Fibroblast of pulmonary artery (primary cell): ENCODE data around the gene RHBDL3.
"Not testable (repeated sequence)": the region's sequence is repeated elsewhere in the genome, so short reads cannot be mapped to it uniquely, and the experiment has no call there.

Source experiments
- DNase-seq: peaks from one replicate; pipeline ENCODE4 v3.0.0-alpha.2; 2010; ENCODE audit warnings: low read depth
- H3K4me3 ChIP-seq: replicated peaks from 2 replicates; pipeline ENCODE4 v1.5.1; 2011; ENCODE audit warnings: low read depth, mild to moderate bottlenecking, control low read depth, low read length, moderate library complexity
- TF ChIP-seq, protein P1 (sequence below): IDR thresholded peaks from 2 replicates; pipeline ENCODE4 v1.5.1; 2011; ENCODE audit warnings: mild to moderate bottlenecking, control low read depth, low read length, inconsistent platforms; ENCODE audit errors: missing control alignments

The RHBDL3 gene

GRCh38 chr17:32345951-32346600 lies 80.4 kb downstream of the RHBDL3 start:
- TF ChIP-seq, protein P1, sequence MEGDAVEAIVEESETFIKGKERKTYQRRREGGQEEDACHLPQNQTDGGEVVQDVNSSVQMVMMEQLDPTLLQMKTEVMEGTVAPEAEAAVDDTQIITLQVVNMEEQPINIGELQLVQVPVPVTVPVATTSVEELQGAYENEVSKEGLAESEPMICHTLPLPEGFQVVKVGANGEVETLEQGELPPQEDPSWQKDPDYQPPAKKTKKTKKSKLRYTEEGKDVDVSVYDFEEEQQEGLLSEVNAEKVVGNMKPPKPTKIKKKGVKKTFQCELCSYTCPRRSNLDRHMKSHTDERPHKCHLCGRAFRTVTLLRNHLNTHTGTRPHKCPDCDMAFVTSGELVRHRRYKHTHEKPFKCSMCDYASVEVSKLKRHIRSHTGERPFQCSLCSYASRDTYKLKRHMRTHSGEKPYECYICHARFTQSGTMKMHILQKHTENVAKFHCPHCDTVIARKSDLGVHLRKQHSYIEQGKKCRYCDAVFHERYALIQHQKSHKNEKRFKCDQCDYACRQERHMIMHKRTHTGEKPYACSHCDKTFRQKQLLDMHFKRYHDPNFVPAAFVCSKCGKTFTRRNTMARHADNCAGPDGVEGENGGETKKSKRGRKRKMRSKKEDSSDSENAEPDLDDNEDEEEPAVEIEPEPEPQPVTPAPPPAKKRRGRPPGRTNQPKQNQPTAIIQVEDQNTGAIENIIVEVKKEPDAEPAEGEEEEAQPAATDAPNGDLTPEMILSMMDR = no peak
- DNase-seq = no peak

GRCh38 chr17:32348483-32348800 lies 82.8 kb downstream of the RHBDL3 start:
- DNase-seq = no peak
- no peak overlapping the region for H3K4me3 ChIP-seq
- TF ChIP-seq, protein P1 = no peak

More at GRCh38 chr17:32345951-32346600, 80.4 kb downstream of the RHBDL3 start:
- H3K4me3 ChIP-seq = no peak overlapping the region

- DNase-seq = peak; percentile 27
- peak overlapping the region; percentile 98 for H3K4me3 ChIP-seq
Measured at GRCh38 chr17:32349503-32349853, 83.8 kb downstream of the RHBDL3 start.

GRCh38 chr17:32349854-32350665 lies 84.4 kb downstream of the RHBDL3 start, which contains the start of gene ZNF207:
Gene ZNF207, plus strand, starts transcription at chr17:32350157. Its CDS starts 129 bp downstream, at chr17:32350286.
- DNase-seq = peak; percentile 98
- H3K4me3 ChIP-seq = peak within 1 kb of the TSS; percentile 98
- TF ChIP-seq, protein P1 = no peak

More at GRCh38 chr17:32349503-32349853, 83.8 kb downstream of the RHBDL3 start:
- TF ChIP-seq, protein P1 = no peak

- TF ChIP-seq, protein P1 = no peak
- peak; percentile 82 for DNase-seq
- H3K4me3 ChIP-seq = peak overlapping the region; percentile 98
Measured at GRCh38 chr17:32350666-32351418, 85.2 kb downstream of the RHBDL3 start.

- not testable (repeated sequence) for DNase-seq
- H3K4me3 ChIP-seq = peak overlapping the region; percentile 98
Measured at GRCh38 chr17:32352734-32353133, 87.1 kb downstream of the RHBDL3 start.
